Thyroid gland (tissue), 4 donors: ENCODE results near the gene LRRC8E. TPM values are rescaled to one million over a fixed set of nuclear protein-coding genes. Genes with fewer than 3 reads are reported as not detected.
A peak's percentile ranks its signal among the peaks of the same experiment; 100 is the strongest.

Experiments
- DNase-seq, 2 donors: peaks; one replicate each; pipeline ENCODE4 v3.0.0-alpha.2; 2019
- H3K27ac ChIP-seq, 3 donors: fragments of 200-600 bp; sonication (generic); 1 replicate in 2 of 3; 2 replicates in 1 of 3; pipeline ENCODE4 v1.5.1; 2016 to 2019; ENCODE audit warnings: mild to moderate bottlenecking in 1 of 3, moderate library complexity in 1 of 3
- H3K27me3 ChIP-seq: fragments of 200-600 bp; sonication (generic); one replicate; pipeline ENCODE4 v1.5.1; 2019
- H3K36me3 ChIP-seq, 2 donors: fragments of 200-600 bp; sonication (generic); one replicate each; pipeline ENCODE4 v1.5.1; 2016 to 2019
- H3K4me1 ChIP-seq, 2 donors: fragments of 200-600 bp; sonication (generic); one replicate each; pipeline ENCODE4 v1.5.1; 2017 to 2019
- H3K4me3 ChIP-seq, 3 donors: fragments of 200-600 bp; sonication (generic); replicated peaks in 1 of 3; 1 replicate in 2 of 3; 2 replicates in 1 of 3; pipeline ENCODE4 v1.5.1; 2016; ENCODE audit warnings: mild to moderate bottlenecking in 1 of 3
- H3K9me3 ChIP-seq: fragments of 200-600 bp; sonication (generic); one replicate; pipeline ENCODE4 v1.5.1; 2017
- POLR2A ChIP-seq, 2 donors: fragments of 450-650 bp; IDR thresholded peaks; one replicate each; pipeline ENCODE4 v1.6.1; 2017; ENCODE audit warnings: antibody characterized with exemption in 2 of 2, mild to moderate bottlenecking in 2 of 2, moderate library complexity in 1 of 2
- whole genome bisulfite sequencing, 2 donors: methylation state at CpG; one replicate each; pipeline ENCODE4 v1.1.5; 2017; 5-methylcytosine and 5-hydroxymethylcytosine counted together
- intact Hi-C: fragments of 100-400 bp; cut with DNase I; formaldehyde crosslinking; loops from one replicate; pipeline ENCODE4 v1.15.1; 2023
- total RNA-seq, 4 donors: library from RNA; depleted of rRNA; stranded (reverse); fragments of >200 nt; gene quantifications; one replicate each; pipeline ENCODE4 v1.2.3, GENCODE V29; 2016
- TF ChIP-seq, protein P1 (sequence below), 6 experiments: fragments of 200-600 bp in 3 of 6; fragments of 450-650 bp in 3 of 6; sonication (generic) in 3 of 6; IDR thresholded peaks; one replicate each; pipeline ENCODE4 v1.5.1; 2016 to 2019; ENCODE audit warnings: antibody characterized with exemption in 6 of 6, mild to moderate bottlenecking in 2 of 6, inconsistent platforms in 1 of 6, moderate library complexity in 1 of 6

LRRC8E gene
- total RNA-seq, 4 donors from 2014 or later, result 1.4 to 3.3 (median 2.3) TPM

DNA sequence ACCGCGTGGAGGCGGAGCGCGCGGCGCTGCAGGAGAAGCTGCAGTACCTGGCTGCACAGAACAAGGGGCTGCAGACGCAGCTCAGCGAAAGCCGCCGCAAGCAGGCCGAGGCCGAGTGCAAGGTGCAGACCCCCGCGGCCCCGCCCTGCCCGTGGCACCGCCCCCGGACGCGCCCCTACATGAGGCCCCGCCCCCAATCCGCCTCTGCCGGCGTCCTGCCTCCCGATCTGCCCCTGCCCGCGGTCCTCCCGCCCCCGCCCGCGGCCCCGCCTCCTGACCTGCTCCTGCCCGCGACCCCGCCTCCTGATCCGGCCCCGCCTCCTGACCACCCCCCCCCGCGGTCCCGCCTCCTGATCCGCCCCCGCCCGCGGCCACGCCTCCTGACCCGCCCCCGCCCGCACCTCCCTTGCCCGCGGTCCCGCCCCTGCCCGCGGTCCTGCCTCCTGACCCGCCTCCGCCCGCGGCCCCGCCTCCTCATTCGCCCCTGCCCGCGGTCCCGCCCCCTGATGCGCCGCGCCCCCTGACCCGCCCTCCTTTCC is 25.8 kb upstream of the LRRC8E start:
- H3K27ac ChIP-seq, result no peak overlapping the region
- H3K4me1 ChIP-seq, result peaks cover 7 to 8% of the 10 kb centered on the region in 2 donors
- WGBS, 2 donors, result 10 to 33% methylated on average over 6 to 7 of the region's 67 CpGs
- no peaks in the 10 kb centered on the region for H3K9me3 ChIP-seq
- peak; percentile 48 to 64 for DNase-seq
- TF ChIP-seq, protein P1, sequence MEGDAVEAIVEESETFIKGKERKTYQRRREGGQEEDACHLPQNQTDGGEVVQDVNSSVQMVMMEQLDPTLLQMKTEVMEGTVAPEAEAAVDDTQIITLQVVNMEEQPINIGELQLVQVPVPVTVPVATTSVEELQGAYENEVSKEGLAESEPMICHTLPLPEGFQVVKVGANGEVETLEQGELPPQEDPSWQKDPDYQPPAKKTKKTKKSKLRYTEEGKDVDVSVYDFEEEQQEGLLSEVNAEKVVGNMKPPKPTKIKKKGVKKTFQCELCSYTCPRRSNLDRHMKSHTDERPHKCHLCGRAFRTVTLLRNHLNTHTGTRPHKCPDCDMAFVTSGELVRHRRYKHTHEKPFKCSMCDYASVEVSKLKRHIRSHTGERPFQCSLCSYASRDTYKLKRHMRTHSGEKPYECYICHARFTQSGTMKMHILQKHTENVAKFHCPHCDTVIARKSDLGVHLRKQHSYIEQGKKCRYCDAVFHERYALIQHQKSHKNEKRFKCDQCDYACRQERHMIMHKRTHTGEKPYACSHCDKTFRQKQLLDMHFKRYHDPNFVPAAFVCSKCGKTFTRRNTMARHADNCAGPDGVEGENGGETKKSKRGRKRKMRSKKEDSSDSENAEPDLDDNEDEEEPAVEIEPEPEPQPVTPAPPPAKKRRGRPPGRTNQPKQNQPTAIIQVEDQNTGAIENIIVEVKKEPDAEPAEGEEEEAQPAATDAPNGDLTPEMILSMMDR (IDR thresholded peaks at IDR 0.05), result no peak
- TF ChIP-seq POLR2A (IDR thresholded peaks at IDR 0.05), result no peak
- peak overlapping the region in 1 of 3 donors; percentile 4 for H3K4me3 ChIP-seq
- H3K36me3 ChIP-seq, result no peaks in the 10 kb centered on the region
- no peaks in the 10 kb centered on the region for H3K27me3 ChIP-seq
- intact Hi-C loops, result no loop called here

- H3K27ac ChIP-seq, result no peak overlapping the region
- peaks cover 8 to 9% of the 10 kb centered on the region in 2 donors for H3K4me1 ChIP-seq
- 74% methylated on average over 58 of the region's 83 CpGs; no CpG with 5 or more reads in 1 of the 2 donors for WGBS, 2 donors
- intact Hi-C loops, result no loop called here
- TF ChIP-seq POLR2A (IDR thresholded peaks at IDR 0.05), result no peak
- TF ChIP-seq, protein P1 (IDR thresholded peaks at IDR 0.05), result no peak
- no peaks in the 10 kb centered on the region for H3K27me3 ChIP-seq
- DNase-seq, result peak in 1 of 2 donors; percentile 26
- H3K9me3 ChIP-seq, result no peaks in the 10 kb centered on the region
- H3K36me3 ChIP-seq, result no peaks in the 10 kb centered on the region
- H3K4me3 ChIP-seq, result no peak overlapping the region
Observed at GRCh38 chr19:7863157-7863970, 24.9 kb upstream of the LRRC8E start.

DNA sequence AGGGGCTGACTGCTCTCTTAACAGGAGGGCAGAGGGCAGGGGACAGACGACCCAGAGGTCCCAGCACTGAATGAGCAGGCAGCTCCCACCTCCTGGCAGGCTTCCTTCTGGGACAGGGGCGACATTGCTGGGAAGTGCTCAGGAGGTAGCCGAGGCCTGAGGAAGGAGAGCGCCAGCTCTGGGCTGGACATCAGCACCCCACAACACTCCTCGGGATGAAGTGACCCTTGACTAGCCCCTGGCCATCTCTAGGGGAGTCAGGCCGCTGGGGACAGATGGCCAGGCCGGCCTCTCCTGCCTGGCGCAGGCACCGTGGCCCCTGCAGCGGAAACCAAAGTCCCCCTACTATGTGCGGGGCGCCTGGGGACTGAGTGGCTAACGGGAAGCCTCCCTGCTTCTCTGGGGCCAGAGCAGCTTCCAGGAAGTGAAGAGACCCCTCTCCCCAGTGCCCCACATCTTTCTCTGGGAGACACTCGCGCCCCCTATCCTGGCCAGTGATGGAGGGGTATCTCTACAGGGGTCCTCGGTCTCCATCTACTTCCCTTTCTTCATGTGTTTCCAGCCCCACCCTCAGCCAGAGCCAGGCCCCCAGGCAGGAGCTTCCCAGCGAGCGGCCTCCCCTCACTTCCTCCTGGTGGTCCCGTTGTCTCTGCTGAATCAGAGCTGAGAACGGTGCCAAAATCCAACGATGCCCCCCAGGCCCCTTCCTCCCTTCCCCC is 24.2 kb upstream of the LRRC8E start:
- DNase-seq, result no peak
- intact Hi-C loops, result no loop called here
- no peak for TF ChIP-seq POLR2A (IDR thresholded peaks at IDR 0.05)
- TF ChIP-seq, protein P1 (IDR thresholded peaks at IDR 0.05), result no peak

DNA sequence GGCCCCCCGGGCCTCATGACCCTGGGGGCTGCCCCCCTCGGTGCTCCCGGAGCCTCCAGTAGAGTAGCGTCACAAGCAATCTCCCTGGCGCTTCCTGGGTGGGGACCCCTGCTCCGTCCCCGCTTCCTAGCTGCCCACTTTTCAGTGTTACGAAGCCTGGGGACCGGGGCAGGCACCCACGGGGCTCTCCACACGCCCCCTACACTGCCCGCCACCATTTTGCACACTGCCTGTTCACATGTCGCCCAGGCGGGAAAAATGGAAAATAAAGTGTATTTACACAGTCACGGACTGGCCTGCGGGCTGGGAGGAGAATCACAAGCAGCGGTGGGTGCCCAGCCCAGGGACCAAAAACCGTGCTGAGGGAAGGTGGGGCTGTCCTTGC is 23.6 kb upstream of the LRRC8E start:
- Histone ChIP-seq H3K4me1 (peaks cover 14 to 22% of the 10 kb centered on the region in 2 donors), H3K27me3 (no peaks in the 10 kb centered on the region), H3K27ac (no peak overlapping the region), H3K4me3 (no peak overlapping the region), H3K36me3 (no peaks in the 10 kb centered on the region), H3K9me3 (no peaks in the 10 kb centered on the region)
- 65 to 76% methylated on average over 18 of the region's 18 CpGs for WGBS, 2 donors
- intact Hi-C loops, result no loop called here
- TF ChIP-seq, protein P1 (IDR thresholded peaks at IDR 0.05), result no peak
- no peak for TF ChIP-seq POLR2A (IDR thresholded peaks at IDR 0.05)
- DNase-seq, result no peak

More for the DNA sequence above, 24.2 kb upstream of the LRRC8E start:
- Histone ChIP-seq H3K9me3 (no peaks in the 10 kb centered on the region), H3K4me1 (peaks cover 14 to 17% of the 10 kb centered on the region in 2 donors), H3K4me3 (no peak overlapping the region), H3K27ac (no peak overlapping the region), H3K27me3 (no peaks in the 10 kb centered on the region), H3K36me3 (no peaks in the 10 kb centered on the region)
- 78 to 86% methylated on average over 9 to 15 of the region's 21 CpGs for WGBS, 2 donors
